OCI-LY1 (cell line): ENCODE measurements around the gene OR4D1.

Experiments used
- H2AFZ ChIP-seq: fragments of 200-600 bp; sonication (generic), shearing (Covaris generic); 2 replicates; pipeline ENCODE4 v1.6.0; 2014; ENCODE audit warnings: antibody characterized with exemption, mild to moderate bottlenecking, low read length
- H3F3A ChIP-seq: fragments of 200-600 bp; sonication (generic), shearing (Covaris generic); 2 replicates; pipeline ENCODE4 v1.6.0; 2014; ENCODE audit warnings: mild to moderate bottlenecking, antibody characterized with exemption, low read length, moderate library complexity; ENCODE audit not compliant: insufficient read depth
- H3K27ac ChIP-seq: fragments of 200-600 bp; sonication (generic); 2 replicates; pipeline ENCODE4 v1.5.1; 2014; ENCODE audit warnings: low read length, mixed run types, mild to moderate bottlenecking, low read depth; ENCODE audit not compliant: poor library complexity, severe bottlenecking
- H3K27me3 ChIP-seq: fragments of 200-600 bp; sonication (generic); 2 replicates; pipeline ENCODE4 v1.6.0; 2014; ENCODE audit warnings: antibody characterized with exemption, mild to moderate bottlenecking, low read length, moderate library complexity; ENCODE audit not compliant: insufficient read depth
- H3K36me3 ChIP-seq: fragments of 200-600 bp; sonication (generic); 2 replicates; pipeline ENCODE4 v1.6.1; 2014; ENCODE audit warnings: mild to moderate bottlenecking, antibody characterized with exemption, low read length, moderate library complexity, mixed read lengths; ENCODE audit not compliant: insufficient read depth
- H3K4me1 ChIP-seq: fragments of 200-600 bp; sonication (generic); 2 replicates; pipeline ENCODE4 v1.5.1; 2014; ENCODE audit warnings: mild to moderate bottlenecking, low read length, moderate library complexity; ENCODE audit not compliant: insufficient read depth, severe bottlenecking
- H3K4me2 ChIP-seq: fragments of 200-600 bp; sonication (generic), shearing (Covaris generic); 2 replicates; pipeline ENCODE4 v1.6.1; 2014; ENCODE audit warnings: low read length
- H3K4me3 ChIP-seq: fragments of 200-600 bp; sonication (generic); 2 replicates; pipeline ENCODE4 v1.5.1; 2014; ENCODE audit warnings: low read length, low read depth, mild to moderate bottlenecking, mixed read lengths; ENCODE audit not compliant: poor library complexity, severe bottlenecking
- H3K79me2 ChIP-seq: fragments of 200-600 bp; shearing (Covaris generic); 2 replicates; pipeline ENCODE4 v1.6.1; 2016; ENCODE audit warnings: mixed run types, low read length, mixed read lengths; ENCODE audit not compliant: insufficient read depth
- H3K9ac ChIP-seq: fragments of 200-600 bp; sonication (generic), shearing (Covaris generic); 2 replicates; pipeline ENCODE4 v1.6.1; 2014; ENCODE audit warnings: mild to moderate bottlenecking, low read length, mixed read lengths
- H3K9me2 ChIP-seq: fragments of 200-600 bp; sonication (generic), shearing (Covaris generic); 2 replicates; pipeline ENCODE4 v1.6.1; 2014; ENCODE audit warnings: low read depth, mild to moderate bottlenecking, low read length, mixed read lengths
- H3K9me3 ChIP-seq: fragments of 200-600 bp; shearing (Covaris generic); 2 replicates; pipeline ENCODE4 v1.6.1; 2014; ENCODE audit warnings: low read length, mixed read lengths
- H4K20me1 ChIP-seq: fragments of 200-600 bp; sonication (generic), shearing (Covaris generic); 2 replicates; pipeline ENCODE4 v1.6.0; 2016; ENCODE audit warnings: mild to moderate bottlenecking, low read length; ENCODE audit not compliant: insufficient read depth
- EZH2 ChIP-seq: fragments of 200-600 bp; sonication (generic), shearing (Covaris generic); IDR thresholded peaks from 2 replicates; pipeline ENCODE4 v1.8.0; 2017; ENCODE audit warnings: borderline replicate concordance, mixed run types, mild to moderate bottlenecking, antibody characterized with exemption, low read length, moderate library complexity, mixed read lengths
- TF ChIP-seq, protein P1 (sequence below): fragments of 200-600 bp; sonication (generic), shearing (Covaris generic); IDR thresholded peaks from 2 replicates; pipeline ENCODE4 v1.5.1; 2017; ENCODE audit warnings: mild to moderate bottlenecking, antibody characterized with exemption, low read length, moderate library complexity, mixed read lengths

The OR4D1 gene

DNA sequence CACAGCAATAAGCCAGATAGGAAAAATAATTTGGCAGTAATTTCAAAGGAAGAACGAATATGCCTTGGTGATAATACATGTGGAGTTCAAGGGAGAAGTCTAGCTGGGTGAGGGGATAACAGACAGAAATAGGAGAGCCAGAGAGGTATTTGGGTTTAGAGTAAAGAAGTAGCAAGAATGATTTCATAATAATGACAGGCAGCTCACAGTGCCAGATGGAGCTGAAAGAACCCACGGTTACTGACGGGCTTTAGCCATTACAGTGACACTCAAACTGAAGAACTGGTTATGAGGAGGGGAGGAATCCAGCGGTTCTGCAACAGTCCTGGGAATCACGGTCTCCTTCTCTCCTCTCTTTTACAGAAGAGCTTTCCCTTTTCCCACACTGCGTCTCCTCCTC is 2.2 kb downstream of the OR4D1 start:
- Histone ChIP-seq H3K9ac (no peak overlapping the region), H3K79me2 (no peaks in the 10 kb centered on the region), H4K20me1 (no peaks in the 10 kb centered on the region), H3K27me3 (peaks cover 3% of the 10 kb centered on the region; the same call in 1 of the 2 replicates), H3K9me3 (peaks cover 3% of the 10 kb centered on the region; the same call in 1 of the 2 replicates), H2AFZ (no peak overlapping the region), H3F3A (no peaks in the 10 kb centered on the region), H3K4me1 (no peaks in the 10 kb centered on the region), H3K9me2 (no peaks in the 10 kb centered on the region), H3K36me3 (no peaks in the 10 kb centered on the region), H3K4me3 (no peak overlapping the region), H3K27ac (no peak overlapping the region), H3K4me2 (no peak overlapping the region)
- TF ChIP-seq, protein P1, sequence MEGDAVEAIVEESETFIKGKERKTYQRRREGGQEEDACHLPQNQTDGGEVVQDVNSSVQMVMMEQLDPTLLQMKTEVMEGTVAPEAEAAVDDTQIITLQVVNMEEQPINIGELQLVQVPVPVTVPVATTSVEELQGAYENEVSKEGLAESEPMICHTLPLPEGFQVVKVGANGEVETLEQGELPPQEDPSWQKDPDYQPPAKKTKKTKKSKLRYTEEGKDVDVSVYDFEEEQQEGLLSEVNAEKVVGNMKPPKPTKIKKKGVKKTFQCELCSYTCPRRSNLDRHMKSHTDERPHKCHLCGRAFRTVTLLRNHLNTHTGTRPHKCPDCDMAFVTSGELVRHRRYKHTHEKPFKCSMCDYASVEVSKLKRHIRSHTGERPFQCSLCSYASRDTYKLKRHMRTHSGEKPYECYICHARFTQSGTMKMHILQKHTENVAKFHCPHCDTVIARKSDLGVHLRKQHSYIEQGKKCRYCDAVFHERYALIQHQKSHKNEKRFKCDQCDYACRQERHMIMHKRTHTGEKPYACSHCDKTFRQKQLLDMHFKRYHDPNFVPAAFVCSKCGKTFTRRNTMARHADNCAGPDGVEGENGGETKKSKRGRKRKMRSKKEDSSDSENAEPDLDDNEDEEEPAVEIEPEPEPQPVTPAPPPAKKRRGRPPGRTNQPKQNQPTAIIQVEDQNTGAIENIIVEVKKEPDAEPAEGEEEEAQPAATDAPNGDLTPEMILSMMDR: no peak
- TF ChIP-seq EZH2: no peak

DNA sequence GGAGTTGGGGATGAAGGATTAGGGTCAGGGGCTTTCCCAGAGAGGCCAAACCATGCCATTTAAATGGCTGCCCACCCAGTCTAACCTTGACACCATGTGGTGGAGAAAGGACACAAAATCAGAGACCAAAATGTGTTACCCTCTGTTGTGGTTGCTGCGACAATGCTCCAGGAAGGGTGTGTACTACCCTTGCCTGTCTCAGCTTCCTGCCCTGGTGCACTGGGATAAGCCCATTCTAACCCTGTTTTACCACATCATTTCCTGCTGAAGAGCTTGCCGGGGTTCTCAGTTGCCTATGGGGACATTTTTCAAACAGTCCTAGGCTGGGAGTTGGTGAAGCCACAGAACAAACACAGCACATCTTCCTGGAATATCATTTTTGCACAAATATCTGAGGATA is 4.9 kb downstream of the OR4D1 start:
- H3K9me3 ChIP-seq: no peaks in the 10 kb centered on the region
- no peaks in the 10 kb centered on the region for H3K4me1 ChIP-seq
- TF ChIP-seq, protein P1: no peak
- TF ChIP-seq EZH2: no peak
- no peaks in the 10 kb centered on the region for H3K36me3 ChIP-seq
- no peaks in the 10 kb centered on the region for H3K9me2 ChIP-seq
- no peak overlapping the region for H2AFZ ChIP-seq
- H3K27ac ChIP-seq: no peak overlapping the region
- H3K4me2 ChIP-seq: no peak overlapping the region
- H3K79me2 ChIP-seq: no peaks in the 10 kb centered on the region
- H3K27me3 ChIP-seq: peaks cover 7% of the 10 kb centered on the region; the same call in 1 of the 2 replicates
- H3K9ac ChIP-seq: no peak overlapping the region
- H4K20me1 ChIP-seq: no peaks in the 10 kb centered on the region
- H3K4me3 ChIP-seq: no peak overlapping the region
- no peaks in the 10 kb centered on the region for H3F3A ChIP-seq

DNA sequence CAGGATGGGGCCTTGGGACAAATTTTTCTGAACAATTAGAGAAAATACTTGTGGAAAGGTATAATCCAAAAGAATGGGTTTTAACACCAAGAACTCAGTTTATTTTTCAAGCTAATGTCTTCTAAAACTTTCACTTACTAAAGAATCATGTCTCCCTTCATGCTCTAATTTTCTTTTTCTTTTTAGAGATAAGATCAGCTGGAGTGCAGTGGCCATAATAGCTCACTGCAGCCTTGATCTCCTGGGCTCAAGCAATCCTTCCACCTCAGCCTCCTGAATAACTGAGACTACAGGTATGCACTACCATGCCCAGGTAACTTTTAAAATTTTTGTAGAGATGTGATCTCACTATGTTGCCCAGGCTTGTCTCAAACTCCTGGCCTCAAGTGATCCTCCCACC is 5.5 kb downstream of the OR4D1 start:
- TF ChIP-seq, protein P1: no peak
- no peak for TF ChIP-seq EZH2
- Histone ChIP-seq H4K20me1 (no peaks in the 10 kb centered on the region), H3K4me2 (no peak overlapping the region), H3K9ac (no peak overlapping the region), H3K4me3 (no peak overlapping the region), H2AFZ (no peak overlapping the region), H3K36me3 (no peaks in the 10 kb centered on the region), H3K79me2 (no peaks in the 10 kb centered on the region), H3F3A (no peaks in the 10 kb centered on the region), H3K4me1 (no peaks in the 10 kb centered on the region), H3K27ac (no peak overlapping the region), H3K9me2 (no peaks in the 10 kb centered on the region), H3K27me3 (peaks cover 7% of the 10 kb centered on the region; the same call in 1 of the 2 replicates), H3K9me3 (no peaks in the 10 kb centered on the region)
